HEK293 (cell line): ENCODE data around the gene HK2.
A peak's percentile ranks its signal among the peaks of the same experiment; 100 is the strongest.

ENCODE experiments used
- CTCF ChIA-PET: fragments of 350-600 bp; formaldehyde crosslinking; extraction: SDS; loops from one replicate; lab custom pipeline; 2021; ENCODE audit warnings: antibody characterized with exemption; lab: Yijun Ruan, JAX
- POLR2A ChIA-PET: fragments of 300-600 bp; formaldehyde crosslinking; extraction: SDS; loops from one replicate; lab custom pipeline; 2020; ENCODE audit warnings: antibody characterized with exemption, inconsistent platforms; lab: Yijun Ruan, JAX
- H3K27ac ChIP-seq: fragments of 200-500 bp; sonication (Bioruptor generic); 2 replicates; pipeline ENCODE4 v1.5.1; 2014; ENCODE audit warnings: low read depth, low read length, control low read depth, inconsistent platforms; ENCODE audit errors: extremely low read depth
- H3K36me3 ChIP-seq, 2 experiments: fragments of 200-500 bp in 1 of 2; sonication (Bioruptor generic) in 1 of 2; 1 replicate in 1 of 2; 2 replicates in 1 of 2; pipeline ENCODE4 v1.5.1; 2014 to 2017; ENCODE audit warnings: inconsistent platforms in 2 of 2, low read length in 2 of 2; ENCODE audit not compliant: control insufficient read depth in 2 of 2, insufficient read depth in 1 of 2
- H3K4me1 ChIP-seq: fragments of 200-500 bp; sonication (Bioruptor generic); 2 replicates; pipeline ENCODE4 v1.5.1; 2014; ENCODE audit warnings: mild to moderate bottlenecking, low read length, inconsistent platforms; ENCODE audit not compliant: control insufficient read depth, insufficient read depth
- H3K4me3 ChIP-seq: 2 replicates; pipeline ENCODE4 v1.5.1; 2011; ENCODE audit warnings: low read depth, mild to moderate bottlenecking, control low read depth, low read length, moderate library complexity
- H3K9me3 ChIP-seq: fragments of 200-500 bp; sonication (Bioruptor generic); 2 replicates; pipeline ENCODE4 v1.5.1; 2014; ENCODE audit warnings: low read depth, low read length, inconsistent platforms; ENCODE audit not compliant: control insufficient read depth, insufficient read depth
- CTCF ChIP-seq: fragments of 450-650 bp; formaldehyde crosslinking; IDR thresholded peaks from 2 replicates; pipeline ENCODE4 v1.5.1; 2016; ENCODE audit warnings: missing biosample characterization, missing genetic modification characterization
- GLI2 ChIP-seq: fragments of 450-650 bp; formaldehyde crosslinking; IDR thresholded peaks from 2 replicates; pipeline ENCODE4; 2017; ENCODE audit warnings: missing biosample characterization, missing genetic modification characterization, low read depth, borderline replicate concordance
- KLF17 ChIP-seq: fragments of 450-650 bp; formaldehyde crosslinking; IDR thresholded peaks from 2 replicates; pipeline ENCODE4 v1.5.1; 2016; ENCODE audit warnings: missing biosample characterization, missing genetic modification characterization
- PATZ1 ChIP-seq: fragments of 450-650 bp; formaldehyde crosslinking; IDR thresholded peaks from 2 replicates; pipeline ENCODE4 v1.5.1; 2016; ENCODE audit warnings: missing biosample characterization, missing genetic modification characterization
- SALL2 ChIP-seq: fragments of 450-650 bp; formaldehyde crosslinking; IDR thresholded peaks from 2 replicates; pipeline ENCODE4 v1.5.0; 2017; ENCODE audit warnings: missing biosample characterization, mild to moderate bottlenecking, missing genetic modification characterization, borderline replicate concordance
- SCRT2 ChIP-seq: fragments of 450-650 bp; formaldehyde crosslinking; IDR thresholded peaks from 2 replicates; pipeline ENCODE4 v1.5.1; 2016; ENCODE audit warnings: missing biosample characterization, missing genetic modification characterization
- SP2 ChIP-seq: fragments of 450-650 bp; formaldehyde crosslinking; IDR thresholded peaks from 2 replicates; pipeline ENCODE4 v1.5.1; 2016; ENCODE audit warnings: missing biosample characterization, missing genetic modification characterization
- ZBTB1 ChIP-seq: fragments of 450-650 bp; formaldehyde crosslinking; IDR thresholded peaks from 2 replicates; pipeline ENCODE4 v1.5.1; 2016; ENCODE audit warnings: missing biosample characterization, missing genetic modification characterization
- ZFHX2 ChIP-seq: fragments of 450-650 bp; formaldehyde crosslinking; conservative IDR thresholded peaks from 2 replicates; pipeline ENCODE4 v1.5.1; 2016; ENCODE audit warnings: missing biosample characterization, missing genetic modification characterization
- ZNF157 ChIP-seq: fragments of 450-650 bp; formaldehyde crosslinking; IDR thresholded peaks from 2 replicates; pipeline ENCODE4 v1.5.1; 2016; ENCODE audit warnings: missing biosample characterization, missing genetic modification characterization
- ZNF202 ChIP-seq: fragments of 450-650 bp; formaldehyde crosslinking; IDR thresholded peaks from 2 replicates; pipeline ENCODE4 v1.5.1; 2016; ENCODE audit warnings: missing biosample characterization, missing genetic modification characterization, borderline replicate concordance
- ZNF292 ChIP-seq: fragments of 450-650 bp; formaldehyde crosslinking; IDR thresholded peaks from 2 replicates; pipeline ENCODE4 v1.5.1; 2016; ENCODE audit warnings: low read depth, missing biosample characterization, missing genetic modification characterization, borderline replicate concordance
- ZNF341 ChIP-seq: fragments of 450-650 bp; formaldehyde crosslinking; IDR thresholded peaks from 2 replicates; pipeline ENCODE4; 2016; ENCODE audit warnings: low read depth, missing biosample characterization, missing genetic modification characterization
- ZNF571 ChIP-seq: fragments of 450-650 bp; formaldehyde crosslinking; IDR thresholded peaks from 2 replicates; pipeline ENCODE4 v1.5.0; 2017; ENCODE audit warnings: missing biosample characterization, missing genetic modification characterization
- ZNF624 ChIP-seq: fragments of 450-650 bp; formaldehyde crosslinking; IDR thresholded peaks from 2 replicates; pipeline ENCODE4 v1.5.1; 2017; ENCODE audit warnings: missing biosample characterization, missing genetic modification characterization
- ZNF629 ChIP-seq: fragments of 450-650 bp; formaldehyde crosslinking; IDR thresholded peaks from 2 replicates; pipeline ENCODE4 v1.5.1; 2017; ENCODE audit warnings: missing biosample characterization, missing genetic modification characterization
- ZNF654 ChIP-seq: fragments of 450-650 bp; formaldehyde crosslinking; IDR thresholded peaks from 2 replicates; pipeline ENCODE4 v1.5.1; 2016; ENCODE audit warnings: low read depth, missing biosample characterization, missing genetic modification characterization
- ZNF701 ChIP-seq: fragments of 450-650 bp; formaldehyde crosslinking; IDR thresholded peaks from 2 replicates; pipeline ENCODE4 v1.5.1; 2016; ENCODE audit warnings: missing biosample characterization, missing genetic modification characterization
- ZNF785 ChIP-seq: fragments of 450-650 bp; formaldehyde crosslinking; IDR thresholded peaks from 2 replicates; pipeline ENCODE4 v1.5.1; 2016; ENCODE audit warnings: missing biosample characterization, missing genetic modification characterization

Gene HK2

GRCh38 chr2:74876081-74876886, 42.4 kb downstream of the HK2 start:
- CTCF ChIA-PET = interaction anchor here (0.7 to 4.1 kb wide), 32 partner anchors 8 to 454 kb away, joined by 3 to 66 read pairs (median 4); partner anchors contain the start of genes HK2 and WDR54
- no peak overlapping the region for H3K27ac ChIP-seq

GRCh38 chr2:74877376-74877775, 43.4 kb downstream of the HK2 start:
- peaks cover 3 to 65% of the 10 kb centered on the region in 2 experiments; a peak in 2 of 3 replicates for H3K36me3 ChIP-seq
- CTCF ChIA-PET = interaction anchor here (1.1 to 4.1 kb wide), 17 partner anchors 9 to 363 kb away, joined by 3 to 66 read pairs (median 7); partner anchors contain the start of gene HK2
- H3K27ac ChIP-seq = no peak overlapping the region
- H3K9me3 ChIP-seq = no peaks in the 10 kb centered on the region
- H3K4me1 ChIP-seq = no peaks in the 10 kb centered on the region
- no peak overlapping the region for H3K4me3 ChIP-seq
- TF ChIP-seq SALL2 (no peak), PATZ1 (tag by site-specific recombination) (no peak), ZNF157 (tag by site-specific recombination) (no peak)
- TF ChIP-seq, all 188 proteins: peak for 0
- POLR2A ChIA-PET = interaction anchor here (1.2 kb wide), 1 partner anchor 187 kb away, joined by 3 read pairs; no protein-coding TSS in a partner anchor

More at GRCh38 chr2:74876081-74876886, 42.4 kb downstream of the HK2 start:
- H3K4me1 ChIP-seq = no peaks in the 10 kb centered on the region
- TF ChIP-seq CTCF (tag by site-specific recombination) = peak; percentile 50; the same call in 1 of the 2 replicates
- TF ChIP-seq ZNF654 = peak; percentile 87
- TF ChIP-seq ZNF202 (tag by site-specific recombination) = no peak
- TF ChIP-seq, all 188 proteins: peak for 2
- POLR2A ChIA-PET = no interaction called here
- no peak overlapping the region for H3K4me3 ChIP-seq
- H3K9me3 ChIP-seq = no peaks in the 10 kb centered on the region
- H3K36me3 ChIP-seq = peaks cover 3 to 58% of the 10 kb centered on the region in 2 experiments; a peak in 2 of 3 replicates

GRCh38 chr2:74877781-74878433, 44.0 kb downstream of the HK2 start:
- Histone ChIP-seq H3K4me1 (no peaks in the 10 kb centered on the region), H3K36me3 (peaks cover 3 to 63% of the 10 kb centered on the region in 2 experiments; a peak in 2 of 3 replicates), H3K4me3 (no peak overlapping the region), H3K27ac (no peak overlapping the region), H3K9me3 (no peaks in the 10 kb centered on the region)
- ChIA-PET POLR2A (interaction anchor here (1.2 kb wide), 1 partner anchor 187 kb away, joined by 3 read pairs; no protein-coding TSS in a partner anchor), CTCF (interaction anchor here (0.6 to 4.1 kb wide), 14 partner anchors 10 to 268 kb away, joined by 3 to 66 read pairs (median 6); partner anchors contain the start of gene HK2)
- no peak for TF ChIP-seq ZNF629 (tag by site-specific recombination)
- peak; percentile 55; the same call in 1 of the 2 replicates for TF ChIP-seq SCRT2 (tag by site-specific recombination)

- Histone ChIP-seq H3K27ac (no peak overlapping the region), H3K4me3 (no peak overlapping the region), H3K4me1 (no peaks in the 10 kb centered on the region), H3K9me3 (no peaks in the 10 kb centered on the region), H3K36me3 (peaks cover 7 to 69% of the 10 kb centered on the region in 2 experiments)
- CTCF ChIA-PET = interaction anchor here (0.6 to 3.8 kb wide), 7 partner anchors 15 to 190 kb away, joined by 3 to 43 read pairs (median 4); no protein-coding TSS in a partner anchor
- TF ChIP-seq GLI2 (no peak), ZNF571 (no peak), ZNF624 (tag by site-specific recombination) (no peak), ZFHX2 (tag by site-specific recombination) (no peak), ZNF341 (tag by site-specific recombination) (no peak), ZNF701 (no peak), ZNF292 (tag by site-specific recombination) (no peak), KLF17 (no peak), ZBTB1 (tag by site-specific recombination) (no peak), ZNF785 (tag by site-specific recombination) (no peak), SP2 (tag by site-specific recombination) (no peak)
- POLR2A ChIA-PET = no interaction called here
Measured at GRCh38 chr2:74878551-74878950, 44.6 kb downstream of the HK2 start.
